Measurements from ENCODE around the gene TRAF4.
A peak's percentile ranks its signal among the peaks of the same experiment; 100 is the strongest.
"Not testable (repeated sequence)": the region's sequence is repeated elsewhere in the genome, so short reads cannot be mapped to it uniquely, and the experiment has no call there.

The TRAF4 gene

DNA sequence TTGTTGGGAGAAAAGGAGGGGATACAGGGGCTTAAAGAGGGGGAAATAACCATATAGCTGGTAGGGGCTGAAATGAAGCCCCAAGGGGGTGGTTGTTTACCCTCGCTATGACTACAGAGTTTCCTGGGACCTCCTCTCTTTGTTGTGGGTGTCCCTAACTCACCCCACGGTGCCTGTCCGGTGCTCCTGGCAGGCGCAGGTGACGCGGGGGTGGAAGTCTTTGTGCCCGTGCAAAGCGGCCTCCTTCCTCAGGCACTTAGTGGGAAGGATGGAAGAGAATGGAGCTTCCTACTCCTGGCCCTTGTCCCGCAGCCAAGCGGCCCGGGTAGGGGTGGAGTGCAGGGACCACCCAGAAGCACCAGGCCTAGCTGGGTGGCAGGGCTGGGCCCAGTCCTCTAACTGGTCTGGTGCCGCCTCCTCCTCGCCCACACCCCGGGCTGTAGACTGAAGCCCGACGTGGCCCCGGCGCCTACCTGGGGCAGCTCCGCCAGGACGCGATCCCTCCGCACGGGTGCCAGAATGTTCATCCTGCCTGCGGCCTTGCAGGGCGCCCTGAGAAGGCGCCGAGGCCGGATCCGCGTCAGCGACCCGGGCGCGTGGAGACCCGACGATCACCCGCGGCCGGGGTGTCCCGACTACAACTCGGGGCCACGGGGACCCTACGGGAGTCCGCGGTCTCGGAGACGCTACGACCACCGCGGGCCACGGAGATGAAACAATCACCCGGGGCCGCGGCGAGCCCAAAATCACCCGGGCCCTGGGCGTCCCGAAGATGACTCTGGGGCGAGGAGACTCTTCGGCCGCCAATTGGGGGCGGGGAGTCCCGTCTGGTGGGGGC lies 26.9 kb upstream of the TRAF4 start:
- no peak for DNase-seq

DNA sequence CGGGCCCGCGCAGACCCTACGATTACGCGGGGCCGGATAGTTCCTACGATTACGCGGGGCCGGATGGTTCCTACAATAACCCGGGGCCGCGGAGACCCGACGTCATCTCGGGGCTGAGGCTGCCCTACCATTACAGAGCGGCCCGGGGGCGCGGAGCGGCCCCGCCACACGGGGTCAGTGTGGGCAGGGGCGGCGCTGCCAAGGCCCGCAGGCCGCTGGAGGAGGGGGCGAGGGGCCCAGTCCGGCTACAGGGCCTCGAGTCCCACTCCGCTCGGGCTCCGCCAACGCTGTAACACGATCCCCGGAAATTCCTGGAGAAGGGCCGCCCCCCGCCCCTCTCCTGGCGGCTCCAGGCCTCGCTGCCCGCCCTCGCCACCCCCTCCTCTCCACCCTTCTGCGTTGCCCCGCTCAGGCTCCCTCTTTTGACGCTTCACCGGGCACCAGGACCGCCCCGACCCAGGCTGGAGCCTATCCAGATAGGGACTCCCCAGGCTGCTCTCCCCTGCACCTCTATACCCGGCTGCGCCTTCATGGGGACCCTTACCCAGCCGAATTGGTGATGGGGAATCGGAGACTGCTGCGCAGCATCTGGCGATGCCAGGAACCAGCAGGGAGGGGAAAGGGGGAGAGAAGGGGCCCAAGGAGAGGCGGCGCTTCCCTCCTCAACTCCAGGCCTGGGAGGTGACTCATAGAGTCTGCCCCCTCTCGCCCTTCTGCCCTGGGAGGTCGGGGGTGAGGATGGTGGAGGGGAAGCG lies 26.1 kb upstream of the TRAF4 start, which contains the start of gene RAB34:
RAB34 (minus strand) TSS at position 291 of the 755 bp plus-strand sequence. CDS start 602 bp downstream, outside the sequence.
- DNase-seq, result no peak

DNA sequence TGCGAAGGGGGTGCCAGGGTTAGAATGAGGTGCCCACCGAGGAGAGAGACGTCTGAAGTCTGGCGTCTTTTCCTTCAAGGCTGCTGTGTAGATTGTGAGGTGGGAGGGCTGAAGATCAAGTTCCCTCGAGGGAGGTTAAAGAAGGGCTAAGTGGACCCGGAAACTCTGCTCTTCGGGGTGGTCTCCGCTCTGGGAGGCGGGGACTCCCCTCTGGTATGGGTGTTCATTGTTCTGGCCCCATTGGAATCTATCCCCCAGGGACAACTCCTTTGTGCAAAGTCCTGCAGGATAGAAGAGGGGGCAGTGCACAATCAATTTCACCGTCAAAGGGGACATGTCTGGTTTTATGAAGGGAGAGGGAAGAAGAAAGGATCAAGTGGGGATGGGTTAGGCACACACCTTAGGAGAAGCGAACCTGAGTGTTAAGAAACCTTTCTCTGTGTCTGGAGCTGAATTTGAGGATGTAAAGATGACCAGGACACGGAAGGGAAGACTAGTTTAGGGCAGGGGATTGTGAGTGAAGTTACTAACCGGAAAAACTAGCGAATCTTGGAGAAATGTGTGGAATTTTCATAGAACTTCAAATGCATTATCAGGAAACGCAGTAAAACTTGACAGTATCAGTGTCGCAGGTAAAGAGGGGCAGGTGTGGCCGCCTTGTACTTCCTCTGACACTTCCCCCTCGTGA lies 25.3 kb upstream of the TRAF4 start:
- no peak for DNase-seq

DNA sequence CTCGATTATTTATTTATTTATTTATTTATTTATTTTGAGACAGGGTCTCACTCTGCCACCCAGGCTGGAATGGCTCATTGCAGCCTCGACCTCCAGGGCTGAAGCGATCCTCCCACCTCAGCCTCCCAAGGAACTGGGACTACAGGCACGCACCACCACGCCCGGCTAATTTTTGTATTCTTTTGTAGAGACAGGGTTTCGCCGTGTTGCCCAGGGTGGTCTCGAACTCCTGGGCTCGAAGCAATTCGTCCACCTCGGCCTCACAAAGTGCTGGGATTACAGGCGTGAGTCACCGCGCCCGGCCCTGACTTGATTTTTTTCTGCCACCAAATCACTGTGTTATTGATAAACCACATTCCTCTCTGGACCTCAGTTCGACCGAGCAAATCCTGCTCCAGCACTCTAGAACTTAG lies 24.8 kb upstream of the TRAF4 start:
- no peak for DNase-seq

DNA sequence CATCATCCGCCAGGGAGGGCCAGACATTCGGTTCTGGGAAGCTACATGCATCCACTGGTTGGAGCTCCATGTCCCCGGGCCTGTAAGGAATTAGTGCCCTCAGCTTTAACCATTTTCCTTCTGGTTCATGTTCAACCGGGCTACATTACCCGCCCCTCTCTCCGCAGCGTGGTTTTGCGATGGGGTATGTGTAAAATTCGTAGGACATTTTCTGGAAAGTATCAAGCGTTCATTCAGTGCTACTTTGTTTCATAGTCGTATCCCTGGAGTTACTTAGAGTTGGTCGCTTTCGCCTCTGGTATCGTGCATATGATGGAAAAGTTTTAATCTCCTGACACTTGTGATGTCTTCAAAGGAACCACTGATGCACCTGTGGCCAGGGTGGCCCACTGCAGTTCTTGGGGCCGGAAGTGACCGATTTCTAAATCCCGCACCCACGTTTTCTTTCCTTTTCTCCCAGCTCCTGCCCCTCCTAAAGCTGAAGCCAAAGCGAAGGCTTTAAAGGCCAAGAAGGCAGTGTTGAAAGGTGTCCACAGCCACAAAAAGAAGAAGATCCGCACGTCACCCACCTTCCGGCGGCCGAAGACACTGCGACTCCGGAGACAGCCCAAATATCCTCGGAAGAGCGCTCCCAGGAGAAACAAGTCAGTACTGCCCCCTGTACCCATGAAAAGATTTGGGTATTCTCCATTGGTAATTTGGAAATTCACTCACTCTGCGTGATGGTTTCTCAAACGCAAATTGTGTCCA lies 23.4 kb upstream of the TRAF4 start:
- no peak for DNase-seq

DNA sequence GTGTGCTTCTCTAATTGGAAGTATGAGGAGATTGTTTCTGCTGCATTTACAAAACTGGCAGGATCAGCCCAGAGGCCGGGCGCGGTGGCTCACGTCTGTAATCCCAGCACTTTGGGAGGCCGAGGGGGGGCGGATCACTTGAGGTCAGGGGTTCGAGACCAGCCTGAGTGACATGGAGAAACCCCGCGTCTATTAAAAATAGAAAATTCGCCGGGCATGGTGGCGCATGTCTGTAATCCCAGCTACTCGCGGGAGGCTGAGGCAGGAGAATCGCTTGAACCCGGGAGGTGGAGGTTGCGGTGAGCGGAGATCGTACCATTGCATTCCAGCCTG lies 22.8 kb upstream of the TRAF4 start:
- not testable (repeated sequence) for DNase-seq

DNA sequence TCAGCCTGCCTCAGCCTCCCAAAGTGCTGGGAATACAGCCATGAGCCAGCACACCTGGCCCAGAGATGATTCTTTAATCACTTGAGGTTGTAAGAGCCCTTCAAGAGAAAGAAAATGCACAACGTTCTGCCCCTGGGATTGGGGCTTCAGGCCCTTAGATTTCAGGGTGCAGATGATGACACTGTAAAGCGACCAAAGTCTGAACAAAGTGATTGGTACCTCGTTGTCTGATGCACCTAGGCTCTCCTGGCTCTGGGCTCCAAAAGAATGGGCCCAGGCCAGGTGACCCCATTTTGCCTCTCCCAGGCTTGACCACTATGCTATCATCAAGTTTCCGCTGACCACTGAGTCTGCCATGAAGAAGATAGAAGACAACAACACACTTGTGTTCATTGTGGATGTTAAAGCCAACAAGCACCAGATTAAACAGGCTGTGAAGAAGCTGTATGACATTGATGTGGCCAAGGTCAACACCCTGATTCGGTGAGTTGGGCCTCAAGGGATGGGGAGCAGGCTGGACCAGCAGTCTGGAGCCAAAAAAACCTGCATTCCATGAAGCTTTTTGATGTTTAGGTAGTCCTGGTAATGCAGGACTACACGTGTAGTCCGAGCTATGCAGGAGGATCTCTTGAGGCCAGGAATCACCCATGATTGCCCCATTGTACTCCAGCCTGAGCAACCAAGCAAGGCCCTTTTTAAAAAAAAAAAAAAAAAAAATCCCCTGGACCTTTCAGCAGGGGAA lies 21.2 kb upstream of the TRAF4 start:
- no peak for DNase-seq

DNA sequence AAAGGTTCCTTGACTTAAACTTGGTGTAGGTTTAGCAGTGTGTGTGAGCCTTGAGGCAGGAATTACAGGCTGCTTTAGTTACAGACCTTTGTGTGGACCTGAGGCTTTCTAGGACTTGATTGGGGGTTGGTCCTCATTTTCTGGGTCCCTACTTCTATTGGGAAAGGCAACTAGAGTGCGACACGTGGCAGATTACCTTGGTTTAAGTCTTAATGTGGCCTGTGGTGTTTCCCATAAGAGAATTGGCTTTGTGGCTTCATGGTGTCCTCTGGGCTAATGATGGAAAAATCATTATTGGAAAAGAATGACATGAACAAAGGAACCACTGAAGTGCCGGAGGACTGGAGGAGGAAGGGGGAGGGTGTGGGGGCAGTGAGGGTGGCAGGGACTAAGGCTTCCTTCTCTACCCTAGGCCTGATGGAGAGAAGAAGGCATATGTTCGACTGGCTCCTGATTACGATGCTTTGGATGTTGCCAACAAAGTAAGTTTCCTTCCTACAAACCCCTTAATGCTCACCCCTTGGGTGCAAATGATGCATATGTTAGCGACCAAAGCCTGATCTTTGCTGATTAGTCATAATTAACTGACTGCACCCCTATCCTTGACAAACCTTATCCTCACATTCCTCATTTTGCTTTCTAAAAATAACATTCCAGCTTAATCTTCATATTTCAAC lies 20.5 kb upstream of the TRAF4 start:
- no peak for DNase-seq

DNA sequence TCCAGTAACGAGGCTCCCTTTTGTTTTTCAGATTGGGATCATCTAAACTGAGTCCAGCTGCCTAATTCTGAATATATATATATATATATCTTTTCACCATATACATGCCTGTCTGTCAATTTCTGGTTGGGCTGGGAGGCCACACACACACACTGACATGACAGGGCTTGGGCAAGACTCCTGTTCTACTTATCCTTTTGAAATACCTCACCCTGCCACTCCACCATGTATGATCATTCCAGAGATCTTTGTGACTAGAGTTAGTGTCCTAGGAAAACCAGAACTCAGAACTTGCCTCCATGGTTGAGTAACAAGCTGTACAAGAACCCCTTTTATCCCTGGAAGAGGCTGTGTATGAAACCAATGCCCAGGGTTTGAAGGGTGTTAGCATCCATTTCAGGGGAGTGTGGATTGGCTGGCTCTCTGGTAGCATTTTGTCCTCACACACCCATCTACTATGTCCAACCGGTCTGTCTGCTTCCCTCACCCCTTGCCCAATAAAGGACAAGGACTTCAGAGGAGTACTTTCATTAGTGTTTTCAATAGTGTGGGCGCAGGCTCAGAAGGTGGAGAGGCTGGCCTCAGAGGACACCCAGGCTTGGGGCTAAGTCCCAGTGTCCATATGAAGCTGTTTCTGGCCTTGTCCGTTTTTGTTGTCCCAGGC lies 19.8 kb upstream of the TRAF4 start:
- DNase-seq, result not testable (repeated sequence)

- DNase-seq, result no peak
These were observed 19.2 kb upstream of the TRAF4 start for GRCh38 chr17:28724500-28725165.

DNA sequence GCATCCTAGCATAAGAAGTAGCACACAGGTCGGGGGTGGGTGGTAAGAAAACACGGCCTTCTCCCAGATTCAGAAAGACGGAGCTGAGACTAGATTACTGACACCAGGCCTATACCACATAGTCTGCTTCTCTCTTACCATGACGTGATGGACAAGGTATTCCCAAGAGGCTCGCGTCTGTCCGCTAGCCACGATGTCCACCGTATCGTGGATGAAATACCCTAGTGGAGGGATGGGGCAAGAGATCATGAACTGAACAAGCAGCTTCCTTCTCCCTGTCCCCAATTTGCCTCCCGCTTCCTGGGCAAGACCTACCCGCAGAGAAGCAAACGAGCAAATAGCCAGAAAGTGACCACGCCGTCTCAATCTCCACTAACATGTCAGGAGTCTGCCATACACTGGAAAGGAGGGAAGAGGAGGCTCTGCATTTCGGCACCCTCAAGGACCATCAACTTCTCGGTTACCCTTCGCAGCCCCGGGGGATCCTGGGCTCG lies 18.6 kb upstream of the TRAF4 start:
- DNase-seq, result no peak

DNA sequence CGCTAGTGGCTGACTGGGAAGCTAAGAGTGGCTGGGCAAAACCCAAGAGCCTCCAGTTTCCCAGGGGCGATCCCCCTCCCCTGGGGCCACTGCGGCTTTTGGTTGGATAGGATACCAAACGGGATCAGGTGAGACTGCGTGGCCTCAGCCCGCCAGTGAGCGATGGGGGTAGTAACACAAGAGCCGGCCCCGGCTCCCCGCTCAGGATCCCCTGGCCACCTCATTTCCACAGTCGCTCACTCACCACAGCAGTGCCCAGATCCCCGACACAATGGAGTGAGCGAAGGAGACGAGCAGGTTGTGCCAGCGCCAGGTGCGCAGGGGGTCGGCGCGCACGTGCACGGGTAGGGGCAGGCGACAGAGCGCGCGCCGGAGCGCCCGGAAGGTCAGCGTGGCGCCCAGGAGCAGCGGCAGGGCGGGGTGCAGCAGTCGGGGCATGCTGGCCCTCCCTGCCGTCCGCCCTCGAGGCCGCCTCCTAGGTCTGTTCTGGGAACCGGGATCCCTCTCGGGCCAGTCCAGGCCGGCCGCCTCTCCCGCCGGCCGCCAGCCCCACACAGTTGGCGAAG lies 18.1 kb upstream of the TRAF4 start:
- DNase-seq, result no peak

DNA sequence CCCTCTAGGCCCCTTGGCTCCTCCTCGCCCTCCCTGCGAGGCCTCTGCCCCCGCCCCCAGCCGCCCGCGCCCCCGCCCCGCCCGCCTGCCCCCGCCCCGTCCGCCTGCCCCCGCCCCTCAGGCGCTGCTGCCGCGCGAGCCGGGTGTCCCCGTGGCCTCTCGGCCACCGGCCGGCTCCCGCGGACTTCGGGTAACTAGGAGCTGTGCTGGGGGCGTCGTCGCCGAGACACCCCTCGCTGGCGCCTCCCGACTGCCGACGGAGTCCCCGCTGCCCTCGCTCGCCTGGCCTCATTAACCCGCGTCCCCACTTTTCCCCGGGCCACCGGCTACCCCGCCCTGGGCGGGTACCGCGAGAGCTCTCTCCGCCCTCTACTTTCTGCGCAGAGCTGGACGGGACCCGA lies 17.6 kb upstream of the TRAF4 start, which contains the start of gene TLCD1:
TLCD1 (minus strand) TSS at position 8 of the 401 bp plus-strand sequence. CDS start 136 bp downstream, outside the sequence.
- DNase-seq, result peak; percentile 74

DNA sequence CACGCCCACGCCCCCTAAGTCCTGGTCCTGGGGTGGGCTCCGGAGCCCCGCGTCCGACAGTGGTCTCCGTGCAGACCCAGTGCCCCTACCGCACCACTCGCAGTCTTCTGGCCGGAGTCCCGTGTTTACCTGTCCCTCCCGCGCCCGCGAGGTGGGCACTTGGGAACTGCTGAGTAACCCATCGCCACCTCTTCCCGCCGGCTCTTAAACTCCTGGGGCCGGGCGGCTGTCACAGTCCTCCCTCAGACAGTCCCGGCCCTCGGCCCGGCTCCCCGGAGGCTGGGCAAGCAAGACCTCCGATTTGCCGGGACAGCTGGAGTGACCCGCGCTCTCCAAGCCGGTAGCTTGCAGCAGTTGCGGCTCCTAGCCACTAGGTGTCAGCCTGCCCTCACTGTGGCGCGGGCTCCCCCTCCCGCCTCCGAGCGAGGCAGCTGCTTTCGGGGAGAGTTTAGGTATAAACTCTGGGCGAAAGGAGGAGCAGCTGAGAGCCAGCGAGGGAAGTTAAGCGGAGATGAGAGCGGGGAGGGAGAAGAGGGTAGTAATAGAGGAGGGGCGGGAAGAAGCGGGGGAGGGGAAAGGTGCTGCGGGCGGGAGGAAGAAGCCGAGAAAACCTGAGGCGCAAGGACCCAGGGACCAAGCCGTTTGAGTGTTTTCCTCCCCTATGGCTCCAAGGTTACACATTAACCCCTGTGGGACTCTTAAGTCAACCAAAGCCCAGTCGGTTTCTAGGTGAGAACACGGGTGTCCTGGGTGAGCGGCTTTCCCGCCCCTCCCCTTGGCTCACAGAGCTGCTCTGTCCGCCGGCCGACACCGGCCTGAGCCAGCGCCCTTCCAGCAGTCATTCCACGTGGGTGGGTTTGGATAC lies 17.0 kb upstream of the TRAF4 start:
- DNase-seq, result peak; percentile 91

DNA sequence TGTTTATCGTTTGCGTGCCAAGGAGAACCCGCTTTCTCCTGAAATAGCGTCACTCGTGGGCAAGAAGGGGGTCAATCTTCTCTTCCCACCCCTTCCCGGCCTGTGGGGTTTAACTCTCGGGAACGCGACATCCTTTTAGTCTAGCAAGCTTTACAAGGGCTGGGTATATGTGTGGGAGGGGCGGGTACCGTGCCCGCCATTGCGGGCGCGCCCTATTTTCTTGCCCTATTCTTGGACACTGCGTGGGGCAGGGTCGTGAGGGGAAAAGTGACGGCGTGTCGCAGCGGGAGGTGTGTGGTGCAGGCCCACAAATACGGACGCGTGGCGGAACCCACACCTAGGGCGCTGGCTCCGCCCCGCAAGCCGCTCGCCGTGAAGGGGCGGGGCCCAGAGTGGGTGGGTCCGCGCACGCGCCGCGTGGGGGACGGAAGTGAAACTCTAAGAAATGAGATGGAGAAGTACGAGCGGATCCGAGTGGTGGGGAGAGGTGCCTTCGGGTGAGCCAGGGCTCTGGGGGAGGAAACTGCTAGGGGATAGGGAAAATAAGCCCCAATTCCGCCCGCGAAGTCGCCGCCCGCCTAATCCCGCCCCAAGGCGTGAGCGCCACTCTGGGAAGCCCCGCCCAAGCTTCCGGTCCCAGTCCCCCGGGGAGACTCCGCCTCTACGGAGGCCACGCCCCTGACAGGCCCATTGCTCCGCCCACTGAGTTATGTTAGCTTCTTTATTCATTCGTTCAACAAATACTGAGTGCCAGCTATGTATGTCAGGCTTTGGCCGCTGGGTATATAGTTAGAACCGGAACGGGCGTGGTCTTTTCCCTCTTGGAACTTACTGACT lies 15.2 kb upstream of the TRAF4 start, which contains the start of gene NEK8:
NEK8 (plus strand) TSS at position 425 of the 837 bp plus-strand sequence; CDS start at position 451, 26 bp downstream.
- DNase-seq, result peak; percentile 97

GRCh38 chr17:28729950-28730330 lies 13.9 kb upstream of the TRAF4 start:
- no peak for DNase-seq

GRCh38 chr17:28733346-28733745 lies 10.5 kb upstream of the TRAF4 start:
- no peak for DNase-seq
